Panc1 (cell line): ENCODE measurements around the gene EVL. TPM values are rescaled to one million over a fixed set of nuclear protein-coding genes. Genes with fewer than 3 reads are reported as not detected.

ENCODE experiments used
- ATAC-seq: fragments of 200-7000 bp; cut with Tn5 transposase; 2 replicates; pipeline ENCODE4 v1.9.1; 2020; ENCODE audit warnings: mild to moderate bottlenecking, moderate library complexity
- BruUV-seq: library from RNA; stranded (reverse); fragments of 400-500 nt; replicated peaks from 2 replicates; lab custom pipeline; 2021; lab: Mats Ljungman, UMichigan
- CTCF ChIA-PET: fragments of 300-600 bp; sonication (Branson Sonifier 250); formaldehyde crosslinking; loops from one replicate; lab custom pipeline; 2022; ENCODE audit warnings: antibody characterized with exemption; lab: Charles Lee
- POLR2A ChIA-PET: fragments of 300-600 bp; sonication (Branson Sonifier 250); formaldehyde crosslinking; loops from one replicate; lab custom pipeline; 2022; ENCODE audit warnings: antibody characterized with exemption; lab: Charles Lee
- DNase-seq: peaks from one replicate; pipeline ENCODE4 v3.0.0-alpha.2; 2010; ENCODE audit warnings: low read depth, low spot score
- H3K27ac ChIP-seq: 2 replicates; pipeline ENCODE4 v1.5.1; 2011; ENCODE audit warnings: mild to moderate bottlenecking, low read length, inconsistent platforms
- H3K27me3 ChIP-seq: fragments of 200-500 bp; sonication (Bioruptor generic); 2 replicates; pipeline ENCODE4 v1.6.0; 2014; ENCODE audit warnings: low read length, inconsistent platforms; ENCODE audit not compliant: control insufficient read depth, insufficient read depth
- H3K36me3 ChIP-seq: fragments of 200-500 bp; sonication (Bioruptor generic); 2 replicates; pipeline ENCODE4 v1.5.1; 2014; ENCODE audit warnings: inconsistent platforms, mild to moderate bottlenecking, low read length, moderate library complexity; ENCODE audit not compliant: control insufficient read depth, insufficient read depth
- H3K4me1 ChIP-seq: 2 replicates; pipeline ENCODE4 v1.5.1; 2011; ENCODE audit warnings: inconsistent platforms, mild to moderate bottlenecking, low read length, moderate library complexity; ENCODE audit not compliant: control insufficient read depth, insufficient read depth
- H3K4me3 ChIP-seq, 2 experiments: 2 replicates each; pipeline ENCODE4 v1.5.1; 2011 to 2012; ENCODE audit warnings: low read depth in 2 of 2, low read length in 2 of 2, mild to moderate bottlenecking in 2 of 2, inconsistent platforms in 1 of 2, moderate library complexity in 1 of 2
- H3K9me3 ChIP-seq: fragments of 200-500 bp; sonication (Bioruptor generic); 2 replicates; pipeline ENCODE4 v1.5.1; 2014; ENCODE audit warnings: low read depth, mild to moderate bottlenecking, inconsistent platforms, low read length, moderate library complexity; ENCODE audit not compliant: control insufficient read depth, insufficient read depth
- POLR2AphosphoS5 ChIP-seq: IDR thresholded peaks from 2 replicates; pipeline ENCODE4 v1.6.1; 2012; ENCODE audit warnings: mild to moderate bottlenecking, low read depth, low read length, moderate library complexity
- REST ChIP-seq, 2 experiments: IDR thresholded peaks; 2 replicates each; pipeline ENCODE4 v1.6.1; 2011 to 2012; ENCODE audit warnings: low read depth in 2 of 2, control low read depth in 1 of 2, low read length in 1 of 2, mild to moderate bottlenecking in 1 of 2, moderate library complexity in 1 of 2; ENCODE audit not compliant: insufficient read depth in 1 of 2
- SIN3A ChIP-seq: IDR thresholded peaks from 2 replicates; pipeline ENCODE4 v1.6.1; 2012; ENCODE audit warnings: low read depth, mild to moderate bottlenecking, low read length, moderate library complexity, borderline replicate concordance; ENCODE audit not compliant: insufficient read depth
- TCF7L2 ChIP-seq: IDR thresholded peaks from 2 replicates; pipeline ENCODE4 v1.6.1; 2011; ENCODE audit warnings: mild to moderate bottlenecking, low read depth, low read length, inconsistent platforms
- in situ Hi-C: cut with HindIII; loops from 2 replicates; pipeline ENCODE4 v1.10.0; 2016; ENCODE audit warnings: low sequenced_read_pairs, low pct_unique_long_range_greater_than_20kb
- intact Hi-C: fragments of 100-400 bp; cut with micrococcal nuclease; formaldehyde crosslinking; loops from one replicate; pipeline ENCODE4 v1.10.0; 2022; ENCODE audit not compliant: unreplicated experiment
- total RNA-seq: library from RNA; stranded (reverse); gene quantifications from one replicate; pipeline ENCODE4 v1.2.1, GENCODE V29; 2021; ENCODE audit not compliant: unreplicated experiment
- TF ChIP-seq, protein P1 (sequence below): fragments of 450-650 bp; IDR thresholded peaks from 2 replicates; pipeline ENCODE4 v1.5.1; 2017; ENCODE audit warnings: mild to moderate bottlenecking

EVL gene
- total RNA-seq, 1 experiment from 2014 or later = 38.3 TPM

DNA sequence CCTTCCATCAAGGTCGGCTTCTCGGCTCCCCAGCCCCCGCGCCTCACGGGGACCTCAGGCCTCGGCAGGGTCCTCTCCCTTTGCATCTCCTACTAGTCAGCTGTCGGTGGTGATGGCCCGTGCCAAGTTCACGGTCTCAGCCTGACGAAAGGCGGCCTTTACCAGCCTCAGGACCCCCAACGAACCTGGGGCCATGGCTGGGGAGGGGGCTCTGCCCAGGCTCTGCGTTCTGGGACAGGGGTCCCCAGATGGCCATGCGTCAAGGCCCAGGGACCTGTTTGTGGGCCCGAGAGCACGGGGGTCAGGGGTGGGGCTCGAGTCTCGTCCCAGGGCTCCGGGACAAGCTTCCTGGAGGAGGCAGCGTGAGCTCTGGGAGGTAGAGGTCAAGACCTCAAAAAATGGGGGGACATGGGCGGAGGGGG, 127.0 kb downstream of the EVL start:
- no peaks in the 10 kb centered on the region for H3K27me3 ChIP-seq
- ATAC-seq (no peak; the same call in 1 of the 2 replicates), DNase-seq (no peak)
- H3K27ac ChIP-seq = peak overlapping the region; percentile 85
- in situ Hi-C loops (no loop called here), intact Hi-C loops (no loop called here)
- no TSS peak for BruUV-seq
- H3K36me3 ChIP-seq = no peaks in the 10 kb centered on the region
- H3K4me1 ChIP-seq = peaks cover 8% of the 10 kb centered on the region
- CTCF ChIA-PET = interaction anchor here (0.6 to 0.7 kb wide), 2 partner anchors 46 to 89 kb away, joined by 3 to 4 read pairs; no protein-coding TSS in a partner anchor
- POLR2A ChIA-PET = interaction anchor here (0.6 kb wide), 1 partner anchor 233 kb away, joined by 3 read pairs; no protein-coding TSS in a partner anchor
- TF ChIP-seq REST (IDR thresholded peaks at IDR 0.05; ENCODE audit: insufficient read depth in 1 of 2, low read depth in 2 of 2, low read length in 1 of 2) (no peak), TCF7L2 (no peak), SIN3A (no peak), POLR2AphosphoS5 (no peak)
- TF ChIP-seq, protein P1, sequence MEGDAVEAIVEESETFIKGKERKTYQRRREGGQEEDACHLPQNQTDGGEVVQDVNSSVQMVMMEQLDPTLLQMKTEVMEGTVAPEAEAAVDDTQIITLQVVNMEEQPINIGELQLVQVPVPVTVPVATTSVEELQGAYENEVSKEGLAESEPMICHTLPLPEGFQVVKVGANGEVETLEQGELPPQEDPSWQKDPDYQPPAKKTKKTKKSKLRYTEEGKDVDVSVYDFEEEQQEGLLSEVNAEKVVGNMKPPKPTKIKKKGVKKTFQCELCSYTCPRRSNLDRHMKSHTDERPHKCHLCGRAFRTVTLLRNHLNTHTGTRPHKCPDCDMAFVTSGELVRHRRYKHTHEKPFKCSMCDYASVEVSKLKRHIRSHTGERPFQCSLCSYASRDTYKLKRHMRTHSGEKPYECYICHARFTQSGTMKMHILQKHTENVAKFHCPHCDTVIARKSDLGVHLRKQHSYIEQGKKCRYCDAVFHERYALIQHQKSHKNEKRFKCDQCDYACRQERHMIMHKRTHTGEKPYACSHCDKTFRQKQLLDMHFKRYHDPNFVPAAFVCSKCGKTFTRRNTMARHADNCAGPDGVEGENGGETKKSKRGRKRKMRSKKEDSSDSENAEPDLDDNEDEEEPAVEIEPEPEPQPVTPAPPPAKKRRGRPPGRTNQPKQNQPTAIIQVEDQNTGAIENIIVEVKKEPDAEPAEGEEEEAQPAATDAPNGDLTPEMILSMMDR = no peak
- no peaks in the 10 kb centered on the region for H3K9me3 ChIP-seq
- H3K4me3 ChIP-seq = peak overlapping the region; percentile 40 to 54

GRCh38 chr14:100192672-100193416, 127.6 kb downstream of the EVL start:
- ChIA-PET CTCF (interaction anchor here (0.6 to 1.4 kb wide), 4 partner anchors 36 to 88 kb away, joined by 3 to 7 read pairs (median 4); no protein-coding TSS in a partner anchor), POLR2A (interaction anchor here (0.6 kb wide), 2 partner anchors 205 to 234 kb away, joined by 3 read pairs; no protein-coding TSS in a partner anchor)
- Histone ChIP-seq H3K4me3 (peak overlapping the region; percentile 40 to 57), H3K27me3 (no peaks in the 10 kb centered on the region), H3K4me1 (peaks cover 8% of the 10 kb centered on the region), H3K27ac (peak overlapping the region; percentile 89), H3K9me3 (no peaks in the 10 kb centered on the region), H3K36me3 (no peaks in the 10 kb centered on the region)
- peak; percentile 78 for DNase-seq
- intact Hi-C loops (no loop called here), in situ Hi-C loops (no loop called here)
- peak; percentile 99 for ATAC-seq
- BruUV-seq = no TSS peak
- peak; percentile 71 for TF ChIP-seq POLR2AphosphoS5
- TF ChIP-seq, protein P1 = peak; percentile 90
- TF ChIP-seq TCF7L2 = no peak
- no peak for TF ChIP-seq REST (IDR thresholded peaks at IDR 0.05; ENCODE audit: insufficient read depth in 1 of 2, low read depth in 2 of 2, low read length in 1 of 2)
- TF ChIP-seq SIN3A = no peak
